Activated CD4-positive, CD25-positive, alpha-beta regulatory T cell (primary cell): Measurements from ENCODE around the gene BICDL2.

Experiments used
- DNase-seq, 4 experiments: peaks; one replicate each; lab custom pipeline; 2025; lab: John Stamatoyannopoulos, UW

Gene BICDL2

DNA sequence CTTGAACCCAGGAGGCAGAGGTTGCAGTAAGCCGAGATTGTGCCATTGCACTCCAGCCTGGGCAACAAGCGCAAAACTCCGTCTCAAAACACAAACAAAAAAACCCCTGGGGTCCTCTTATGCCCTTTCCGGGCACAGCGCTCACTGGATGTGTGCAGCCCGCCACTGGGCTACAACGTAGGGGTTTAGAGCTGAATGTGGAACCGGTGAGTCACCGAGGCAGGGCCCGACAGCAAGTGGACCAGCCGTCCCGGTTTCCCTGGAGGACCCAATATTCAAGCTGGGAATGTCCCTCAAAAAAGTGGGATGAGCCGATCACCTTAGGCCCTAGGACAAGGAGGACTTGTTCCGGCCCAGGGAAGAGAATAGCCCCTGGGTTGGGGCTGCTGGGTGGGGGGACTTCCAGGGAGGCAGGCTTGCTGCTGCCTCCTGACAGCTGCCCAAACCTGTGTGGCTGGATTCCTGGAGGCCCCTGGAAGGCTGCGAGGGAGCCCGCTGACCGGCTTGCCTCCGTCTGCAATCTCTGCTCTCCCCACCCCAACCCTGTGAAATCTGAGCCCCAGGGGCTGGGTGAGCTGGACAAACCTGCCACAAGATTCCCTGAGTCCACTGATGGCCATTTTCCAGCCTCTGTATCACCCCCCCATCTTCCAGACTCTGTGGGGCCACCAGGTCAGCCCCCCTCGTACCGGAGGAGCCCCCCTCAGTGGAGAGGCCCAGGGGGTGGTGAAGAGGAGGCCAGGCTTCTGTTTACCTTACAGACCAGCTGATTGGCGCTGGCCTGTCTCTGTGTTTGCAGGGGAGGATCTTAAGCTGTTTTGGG lies 27.0 kb downstream of the BICDL2 start:
- no peak for DNase-seq

DNA sequence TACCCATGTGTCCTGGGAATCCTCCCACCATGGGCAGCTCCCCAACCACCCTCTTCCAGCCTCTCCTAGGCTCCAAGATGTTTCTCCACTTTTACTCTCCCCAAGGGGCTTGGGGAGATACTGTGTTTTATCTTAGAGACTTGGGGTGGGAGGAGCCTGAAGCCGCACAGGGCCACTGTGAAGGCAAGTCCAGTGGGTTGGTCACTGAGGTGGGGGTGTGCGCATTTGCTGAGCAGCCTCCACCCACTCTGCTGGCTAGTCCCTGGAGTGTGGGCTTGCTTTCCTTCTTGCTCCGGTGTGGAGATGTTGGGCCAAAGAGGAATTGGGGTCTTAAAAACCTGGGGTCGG lies 28.1 kb downstream of the BICDL2 start:
- DNase-seq, result no peak

DNA sequence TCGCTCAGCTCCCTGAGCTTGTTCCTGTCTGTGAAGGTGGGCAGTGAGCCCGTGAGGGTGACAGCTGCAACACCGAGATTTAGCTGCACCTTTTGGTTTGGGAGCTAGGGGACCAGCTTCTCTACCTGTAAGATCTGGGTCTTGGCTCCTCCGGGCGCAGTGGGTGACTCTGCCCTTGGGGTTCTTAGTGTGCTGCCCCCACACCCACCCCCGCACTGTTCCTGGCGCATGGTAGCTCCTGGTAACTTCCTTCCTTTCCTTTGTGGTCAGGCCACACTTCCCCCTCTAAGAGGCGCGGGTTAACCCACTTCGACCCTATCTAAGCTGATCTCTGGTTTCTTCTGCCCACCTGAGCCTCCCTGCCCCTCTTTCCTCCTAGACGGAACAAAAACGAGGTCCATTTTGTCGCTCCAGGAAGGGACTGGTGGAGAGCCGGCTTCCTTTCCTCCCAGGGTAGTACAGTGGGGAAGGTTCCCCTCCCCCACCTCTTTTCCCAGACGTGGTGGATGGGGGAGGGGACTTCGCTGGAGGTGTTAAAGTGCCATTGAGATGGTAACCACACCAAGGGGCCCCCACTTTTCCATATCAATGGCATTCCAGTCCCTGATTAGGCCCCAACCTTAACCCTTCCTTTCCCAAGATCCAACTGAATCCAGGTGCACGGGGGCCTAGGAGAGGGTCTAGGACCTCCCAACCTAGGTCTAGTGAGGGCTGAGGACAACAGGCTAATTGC lies 28.6 kb downstream of the BICDL2 start:
- DNase-seq, result no peak

DNA sequence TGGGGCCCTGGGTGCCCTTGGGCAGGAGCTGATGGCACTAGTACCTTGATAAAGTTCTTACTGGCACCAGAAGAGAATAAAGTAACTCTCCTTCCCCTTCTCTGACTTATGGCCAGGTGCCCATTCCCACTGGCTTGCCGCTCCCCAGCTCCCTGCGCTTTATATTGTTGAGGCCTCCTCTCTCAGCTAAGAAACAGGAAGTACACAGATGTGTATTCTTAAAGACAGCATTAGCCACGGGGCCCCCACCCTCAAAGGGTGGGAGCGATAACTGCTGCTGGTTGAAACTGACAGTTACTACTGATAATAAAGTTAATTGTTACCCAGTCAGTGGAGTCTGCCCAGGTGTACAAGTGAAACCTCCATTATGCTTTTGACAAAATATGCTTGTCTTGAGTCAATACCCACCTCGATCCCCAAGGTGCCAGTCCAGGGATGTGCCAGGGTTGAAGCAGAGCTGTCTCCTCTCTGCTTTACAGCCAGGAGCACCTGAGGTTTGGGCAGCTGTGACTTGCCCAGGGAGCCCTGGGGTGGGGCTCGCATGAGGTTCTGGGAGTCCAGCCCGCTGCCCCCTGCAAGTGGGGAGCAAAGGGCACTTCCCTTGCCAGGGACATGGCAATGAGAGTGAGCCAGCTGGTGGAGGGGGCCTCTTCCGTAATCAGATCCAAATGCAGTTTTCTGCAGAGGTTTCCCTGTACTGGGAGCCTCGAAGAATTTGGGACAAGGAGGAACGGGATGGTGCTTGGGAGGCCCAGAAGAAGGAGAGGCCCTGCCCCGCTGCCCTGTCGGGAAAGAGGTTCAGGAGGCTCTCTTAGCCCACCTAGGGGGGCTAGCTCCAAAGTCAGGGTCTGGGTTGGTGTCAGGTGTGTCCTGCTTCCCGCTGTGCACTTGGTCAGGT lies 29.4 kb downstream of the BICDL2 start:
- no peak for DNase-seq

DNA sequence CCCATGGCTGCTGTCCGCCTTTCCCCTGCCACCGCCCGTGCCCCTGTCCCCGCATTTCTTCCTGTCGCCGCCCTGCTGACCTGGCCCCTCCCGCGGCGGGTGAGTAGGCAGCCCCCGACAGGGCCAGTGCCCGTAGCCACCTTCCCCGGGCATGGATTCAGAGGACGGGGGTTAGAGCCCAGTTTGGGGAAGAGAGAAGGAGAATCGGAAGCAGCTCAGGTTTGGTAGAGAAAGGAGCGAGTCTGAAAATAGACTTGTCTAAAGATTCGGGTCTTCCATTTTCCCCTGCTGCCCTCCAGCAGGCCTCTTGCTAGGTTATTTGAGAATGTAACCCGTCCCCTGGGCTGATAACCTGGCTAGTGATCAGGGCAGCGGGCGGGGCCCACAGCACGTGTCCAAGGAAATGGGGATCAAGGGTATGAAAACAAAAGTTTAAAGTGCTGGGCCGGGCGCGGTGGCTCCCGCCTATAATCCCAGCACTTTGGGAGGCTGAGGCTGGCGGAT lies 31.9 kb downstream of the BICDL2 start:
- no peak for DNase-seq

DNA sequence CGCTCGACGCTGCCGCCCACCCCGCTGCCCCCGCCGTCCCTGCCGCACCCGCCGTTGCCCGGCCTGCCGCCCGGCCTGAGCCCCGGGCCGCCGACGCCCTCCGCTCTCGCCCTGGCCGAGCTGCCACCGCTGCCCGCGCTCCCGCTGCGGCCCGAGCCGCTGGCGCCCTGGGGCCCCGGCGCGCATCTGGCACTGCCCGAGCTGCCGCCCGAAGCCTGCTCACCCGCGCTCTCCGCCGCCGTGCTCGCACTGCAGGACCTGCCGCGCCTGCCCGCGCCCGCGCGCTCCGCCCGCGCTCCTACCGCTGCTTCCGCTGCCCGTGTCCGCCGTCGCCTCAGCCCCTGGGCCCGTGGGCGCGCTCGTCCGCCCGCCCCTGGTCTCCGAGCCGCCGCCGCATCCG lies 32.4 kb downstream of the BICDL2 start:
- no peak for DNase-seq

DNA sequence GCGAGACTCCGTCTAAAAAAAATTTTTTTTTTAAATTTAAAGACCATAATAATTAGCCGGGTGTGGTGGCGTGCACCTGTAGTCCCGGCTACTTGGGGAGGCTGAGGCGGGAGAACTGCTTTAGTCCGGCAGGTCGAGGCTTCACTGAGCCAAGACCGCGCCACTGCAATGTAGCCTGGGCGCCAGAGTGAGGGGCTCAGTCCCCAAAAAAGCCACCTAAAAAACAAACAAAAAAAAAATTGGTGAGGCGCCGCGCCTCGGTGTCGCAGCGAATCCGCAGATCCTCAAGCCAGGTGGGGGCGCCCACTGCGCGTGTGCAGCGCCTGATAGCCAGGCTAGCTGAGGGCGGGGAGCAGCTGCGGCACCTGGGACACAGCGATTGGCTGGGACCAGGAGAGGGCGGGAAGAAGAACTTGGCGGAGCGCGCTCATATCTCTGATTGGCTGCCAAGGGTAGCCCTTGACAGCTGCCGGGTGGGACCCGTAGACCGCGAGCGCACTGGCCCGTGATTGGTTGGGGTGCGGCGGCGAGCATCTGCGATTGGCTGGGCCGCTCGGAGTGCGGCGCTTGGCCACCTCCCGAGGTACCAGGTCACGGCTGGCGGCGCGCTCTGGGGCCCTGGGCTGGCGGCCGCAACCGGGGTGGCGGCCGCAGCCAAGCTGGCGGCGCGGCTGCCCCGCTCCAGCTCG lies 33.0 kb downstream of the BICDL2 start:
- peak; percentile 84 to 93 (median 88) for DNase-seq

DNA sequence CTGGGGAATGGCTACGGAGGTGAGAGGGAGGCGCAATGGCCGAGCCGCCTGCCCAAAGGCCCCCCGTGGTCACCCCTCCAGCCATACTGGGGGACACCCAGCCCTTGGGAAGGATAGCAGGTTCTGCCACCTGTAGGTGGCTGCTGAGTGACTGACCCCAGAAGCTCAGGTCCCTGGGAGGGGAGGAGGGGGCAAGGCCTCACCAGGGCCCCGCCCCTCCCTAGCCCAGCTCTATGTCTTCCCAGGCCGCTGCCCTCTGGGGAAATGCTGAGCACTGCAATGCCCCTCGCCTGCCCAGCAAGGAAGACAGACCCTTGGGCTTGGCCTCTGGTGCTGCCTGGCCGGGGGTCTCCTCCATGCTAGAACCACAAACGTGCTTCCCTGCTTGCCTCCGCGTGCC lies 35.4 kb downstream of the BICDL2 start:
- DNase-seq, result no peak

DNA sequence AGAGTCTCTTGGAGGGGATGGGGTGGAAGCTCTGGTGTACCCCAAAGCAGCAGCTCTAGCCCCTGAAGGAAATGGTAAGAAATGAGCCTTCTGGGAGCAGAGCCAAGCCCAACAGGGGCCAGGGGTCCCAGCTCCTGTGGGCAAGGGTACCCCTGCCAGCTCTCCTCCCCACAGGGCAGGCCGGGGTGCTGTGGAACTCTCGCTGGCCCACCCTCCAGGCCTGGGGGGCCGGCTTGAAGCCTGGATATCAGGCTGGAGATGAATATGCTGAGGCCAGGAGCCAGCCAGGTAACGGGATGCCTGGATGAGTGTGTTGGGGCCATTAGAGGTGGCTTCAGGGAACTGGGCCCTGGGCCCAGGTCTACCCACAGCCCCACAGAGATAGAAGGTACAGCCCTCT lies 36.2 kb downstream of the BICDL2 start:
- no peak for DNase-seq

DNA sequence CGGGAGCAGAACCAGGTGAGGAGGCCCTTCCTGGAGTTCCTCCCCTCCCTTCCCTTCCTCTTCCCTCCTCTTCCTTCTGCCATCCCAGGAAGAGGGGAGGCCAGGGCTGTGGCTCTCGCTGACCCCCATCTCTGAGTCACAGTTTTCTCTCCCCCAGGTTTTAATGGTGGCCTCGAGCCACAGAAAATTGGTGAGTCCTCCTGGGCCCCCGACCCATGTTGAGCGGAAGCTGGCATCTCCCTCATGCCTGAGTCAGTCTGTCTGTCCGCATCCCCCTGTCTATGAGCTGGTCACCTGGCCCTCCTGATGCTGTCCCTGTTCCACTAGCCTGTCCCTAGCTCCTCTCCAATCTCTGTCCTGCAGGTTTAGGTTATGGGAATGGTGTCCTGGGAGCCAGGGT lies 36.8 kb downstream of the BICDL2 start:
- no peak for DNase-seq

DNA sequence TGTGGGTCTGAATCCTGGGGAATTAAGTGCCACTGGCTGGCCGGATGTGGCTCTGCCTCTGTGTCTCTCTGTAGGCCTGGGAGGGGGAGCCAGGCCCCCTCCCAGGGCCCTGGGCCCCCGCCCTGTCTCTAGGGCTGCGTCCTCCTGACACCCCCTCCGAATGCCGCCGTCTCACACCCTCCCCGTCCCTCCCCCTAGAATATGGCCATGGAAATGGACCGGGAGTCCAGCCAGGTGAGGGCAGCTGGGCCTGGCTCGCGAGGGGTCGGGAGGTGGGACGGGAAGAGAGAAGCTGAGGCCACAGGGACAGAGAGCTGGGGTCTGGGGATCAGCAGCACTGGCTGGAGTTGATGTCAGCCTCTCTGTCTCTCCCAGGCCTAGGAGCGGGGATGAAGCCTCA lies 40.4 kb downstream of the BICDL2 start:
- no peak for DNase-seq

DNA sequence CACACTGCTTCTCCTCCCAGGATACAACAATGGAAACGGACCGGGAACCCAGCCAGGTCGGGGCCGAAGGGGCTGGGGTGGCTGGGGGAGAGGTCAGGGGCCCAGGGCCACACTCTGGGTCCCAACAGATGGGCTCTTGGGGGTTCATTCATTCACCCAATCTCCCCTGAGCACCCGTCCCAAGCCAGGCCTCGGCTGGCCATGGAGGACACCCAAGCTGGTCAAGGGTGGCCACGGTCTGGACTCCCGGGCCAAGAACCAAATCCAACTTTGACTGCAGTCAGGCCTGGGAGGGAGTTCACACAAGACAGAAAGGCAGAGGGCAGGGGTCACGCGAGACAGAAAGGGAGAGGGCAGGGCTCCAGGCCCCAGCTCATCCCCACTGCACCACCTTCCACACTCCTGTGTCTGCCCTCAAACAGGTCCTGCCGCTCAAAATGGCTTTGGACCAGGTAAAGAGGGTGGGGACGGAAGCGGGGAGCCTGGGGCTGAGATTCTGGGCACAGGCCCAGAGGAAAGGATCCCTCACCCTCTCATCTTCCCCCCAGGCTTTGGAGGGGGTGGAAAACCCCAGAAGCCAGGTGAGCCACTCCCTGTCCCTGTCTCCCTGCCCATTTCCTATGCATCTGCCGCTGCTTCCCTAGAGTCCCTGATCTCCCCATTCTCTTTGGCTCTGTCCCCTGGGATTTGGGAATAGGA lies 44.2 kb downstream of the BICDL2 start:
- no peak for DNase-seq

DNA sequence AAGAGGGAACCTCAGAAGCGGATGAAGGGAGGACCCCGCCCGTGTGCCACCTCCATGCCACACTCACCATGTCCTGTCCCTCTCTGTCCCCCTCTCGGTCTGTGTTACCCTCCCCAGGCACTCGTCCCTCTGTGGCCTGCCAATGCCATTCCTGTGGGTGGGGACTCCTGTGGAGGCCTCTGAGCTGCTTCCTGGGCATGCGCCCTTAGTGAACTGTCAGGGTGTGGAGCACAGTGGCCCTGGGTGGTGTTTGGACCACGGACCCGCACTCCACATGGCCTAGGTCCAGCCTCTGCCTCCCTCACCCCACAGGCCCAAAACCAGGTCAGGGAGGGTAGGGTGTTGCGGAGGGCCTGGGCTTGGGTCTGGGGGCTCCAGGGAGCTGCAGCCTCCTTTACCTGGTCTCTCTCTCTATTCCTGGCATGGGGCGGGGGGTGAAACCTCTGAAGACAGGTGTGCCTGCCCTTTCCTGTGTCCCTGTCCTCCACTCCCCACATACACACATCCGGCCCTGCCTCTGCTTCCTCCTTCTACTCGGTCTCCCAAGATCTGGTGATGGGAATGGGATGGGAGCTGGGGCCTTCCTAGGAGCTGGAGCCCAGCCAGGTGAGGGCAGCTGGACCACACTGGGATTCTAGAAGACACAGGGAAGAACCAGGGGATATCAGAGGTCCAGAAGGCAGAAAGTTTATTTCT lies 45.0 kb downstream of the BICDL2 start:
- no peak for DNase-seq

DNA sequence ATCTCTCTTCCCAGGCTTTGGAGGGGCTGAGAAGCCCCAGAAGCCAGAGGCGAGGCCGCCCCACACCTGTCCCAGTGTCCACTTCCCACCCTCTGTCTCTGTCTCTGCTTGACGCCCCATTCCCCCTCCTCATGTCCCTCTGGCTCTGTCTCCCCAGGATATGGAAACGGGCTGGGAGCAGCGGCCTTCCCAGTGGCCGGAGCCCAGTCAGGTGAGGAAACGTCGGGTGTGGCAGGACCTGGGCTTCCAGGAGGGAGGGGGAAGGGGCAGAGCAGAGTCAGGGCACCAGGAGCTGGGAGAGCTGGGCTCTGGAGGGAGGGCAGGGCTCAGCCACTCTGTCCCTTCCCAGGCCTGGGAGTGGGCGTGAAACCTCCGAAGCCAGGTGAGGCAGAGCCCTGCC lies 45.9 kb downstream of the BICDL2 start:
- no peak for DNase-seq

DNA sequence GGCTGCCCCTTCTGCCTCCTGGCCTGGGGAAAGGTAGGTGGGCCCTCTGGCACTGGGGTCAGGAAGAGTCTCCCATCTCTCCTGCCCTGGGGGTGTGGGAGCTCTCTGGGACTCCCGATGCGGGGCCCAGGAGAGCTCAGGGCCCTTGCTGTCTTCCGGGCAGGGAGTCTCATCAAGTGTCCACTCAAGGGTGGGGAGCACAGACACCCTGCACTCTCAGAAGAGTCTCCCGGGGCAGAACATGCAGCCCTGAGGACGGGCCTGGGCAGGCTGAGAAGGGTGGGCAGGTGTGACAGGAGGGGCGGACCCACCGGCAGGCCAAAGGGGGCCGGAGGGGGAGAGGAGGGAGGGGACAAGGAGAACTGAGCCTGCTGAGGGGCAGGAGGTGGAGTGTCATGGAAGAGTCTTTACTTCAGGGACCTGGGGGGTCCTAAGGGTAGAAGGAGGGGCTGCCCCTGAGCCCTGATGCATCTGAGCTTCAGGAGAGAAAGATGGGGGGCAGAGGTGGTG lies 48.1 kb downstream of the BICDL2 start:
- DNase-seq, result no peak

DNA sequence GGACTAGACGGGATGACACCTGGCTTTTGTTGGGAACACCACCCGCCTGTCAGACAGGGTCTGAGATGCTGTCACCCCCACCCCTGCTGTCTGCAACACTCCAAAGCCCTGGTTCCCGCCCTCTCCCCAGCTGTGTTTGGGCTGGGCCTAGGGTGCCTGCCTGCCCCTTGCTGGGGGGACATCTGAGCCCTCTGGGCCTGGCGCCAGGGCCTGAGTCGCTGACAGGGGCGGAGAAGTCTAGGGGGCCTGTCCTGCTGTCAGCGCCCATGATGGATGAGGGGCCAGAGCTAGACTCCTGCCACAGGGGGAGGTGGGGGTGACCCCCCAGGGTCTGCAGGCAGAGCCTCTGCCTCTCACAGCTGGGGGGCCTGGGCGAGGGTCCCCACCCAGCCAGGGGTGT lies 48.9 kb downstream of the BICDL2 start:
- DNase-seq, result no peak

DNA sequence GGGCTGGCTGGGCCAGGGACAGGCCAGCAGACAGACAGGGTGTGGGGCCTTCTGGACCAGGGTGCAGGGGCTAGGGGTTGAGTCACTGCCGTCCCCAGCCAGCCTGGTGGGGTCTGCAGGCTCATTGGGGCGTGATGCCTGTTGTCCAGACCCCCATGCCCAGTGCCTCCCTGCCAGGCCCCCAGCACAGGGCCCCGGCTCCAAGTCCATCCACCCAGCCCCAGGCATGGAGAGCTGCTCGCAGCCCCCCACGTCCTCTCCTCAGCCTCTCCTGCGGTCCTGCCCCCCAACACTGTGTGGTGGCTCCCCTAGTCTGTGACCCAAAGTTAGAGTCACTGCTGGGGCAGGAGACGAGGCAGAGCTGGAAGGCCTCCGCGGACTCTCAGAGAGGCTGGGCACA lies 49.5 kb downstream of the BICDL2 start:
- no peak for DNase-seq

DNA sequence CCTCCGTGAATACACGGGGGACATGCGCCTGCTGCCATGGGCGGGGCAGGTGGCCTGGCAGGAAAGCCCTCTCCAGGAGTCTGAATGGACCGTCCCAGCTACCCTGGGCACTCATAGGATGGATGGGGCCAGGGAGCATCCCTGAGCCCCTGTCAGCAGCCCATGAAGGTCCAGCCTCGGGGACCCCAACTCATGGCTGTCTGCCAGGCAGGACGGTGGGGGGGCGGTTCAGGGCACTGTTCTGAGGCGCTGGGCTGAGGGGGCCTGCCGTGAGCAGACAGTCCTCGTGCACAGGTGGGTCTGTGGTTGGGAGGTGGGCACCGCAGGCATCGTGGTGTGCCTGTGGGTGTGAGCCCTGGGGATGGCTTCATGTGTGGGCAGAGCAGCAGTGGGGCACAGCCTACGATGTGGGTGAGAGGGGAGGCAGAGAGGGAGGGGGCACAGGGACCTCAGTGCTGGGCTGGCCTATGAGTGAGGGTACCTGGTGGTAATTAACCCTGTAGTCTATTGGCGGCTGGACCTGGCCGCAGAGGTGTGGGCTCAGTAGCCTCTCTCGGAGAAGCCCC lies 50.0 kb downstream of the BICDL2 start:
- DNase-seq, result no peak

DNA sequence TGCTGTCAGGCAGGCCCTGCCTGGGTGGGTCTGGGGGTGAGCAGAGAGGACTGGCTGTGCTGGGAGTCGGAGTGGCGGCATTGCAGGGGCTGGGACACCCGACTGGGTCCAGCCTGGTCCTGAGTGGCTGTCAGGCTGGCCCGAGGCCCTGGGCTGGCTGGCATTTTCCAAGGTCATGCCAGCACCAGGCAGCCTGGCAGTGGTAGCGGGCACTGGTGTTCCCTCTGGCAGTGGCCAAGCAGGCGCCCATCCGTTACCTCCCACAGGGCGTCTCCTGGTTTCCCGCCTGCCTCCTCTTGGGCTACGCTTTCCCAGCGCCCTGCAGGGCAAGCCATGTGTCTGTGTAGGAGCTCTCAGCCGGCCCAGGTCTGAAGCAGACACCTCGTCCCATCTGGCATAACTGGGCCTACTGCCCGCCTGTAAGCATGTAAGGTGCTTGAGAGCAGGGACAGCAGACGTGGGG lies 50.8 kb downstream of the BICDL2 start:
- no peak for DNase-seq

DNA sequence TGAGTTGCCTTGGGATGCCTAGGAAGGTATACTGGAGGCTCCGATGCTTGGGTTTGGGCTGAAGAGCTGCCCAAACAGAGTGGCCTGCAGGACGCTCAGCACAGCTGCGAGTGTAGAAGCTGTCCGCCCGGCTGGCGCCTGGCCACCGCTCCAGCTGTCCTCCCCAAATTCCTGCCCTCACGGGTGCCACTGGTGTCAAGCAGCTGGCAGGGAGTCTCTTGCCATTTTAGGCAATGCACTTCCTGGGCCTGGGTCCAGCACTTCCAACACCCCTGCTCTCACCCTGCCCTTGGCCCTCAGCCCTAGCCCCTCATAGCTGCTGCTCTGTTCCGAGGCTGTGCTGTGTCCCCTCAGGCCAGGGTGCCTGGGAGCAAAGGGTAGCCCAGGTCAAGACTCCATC lies 51.3 kb downstream of the BICDL2 start:
- DNase-seq, result no peak
